HFF-Myc (cell line): ENCODE measurements around the gene JAZF1.

Experiments used
- DNase-seq: peaks from one replicate; pipeline ENCODE4 v3.0.0-alpha.2; 2011; ENCODE audit warnings: low read depth; ENCODE audit errors: extremely low read depth
- H3K4me3 ChIP-seq: replicated peaks from 2 replicates; pipeline ENCODE4 v1.5.1; 2011; ENCODE audit warnings: low read depth, mild to moderate bottlenecking, control low read depth, low read length
- CTCF ChIP-seq: IDR thresholded peaks from 2 replicates; pipeline ENCODE4 v1.5.1; 2012; ENCODE audit warnings: mild to moderate bottlenecking, low read depth, low read length, control low read depth; ENCODE audit errors: missing control alignments

JAZF1 gene

DNA sequence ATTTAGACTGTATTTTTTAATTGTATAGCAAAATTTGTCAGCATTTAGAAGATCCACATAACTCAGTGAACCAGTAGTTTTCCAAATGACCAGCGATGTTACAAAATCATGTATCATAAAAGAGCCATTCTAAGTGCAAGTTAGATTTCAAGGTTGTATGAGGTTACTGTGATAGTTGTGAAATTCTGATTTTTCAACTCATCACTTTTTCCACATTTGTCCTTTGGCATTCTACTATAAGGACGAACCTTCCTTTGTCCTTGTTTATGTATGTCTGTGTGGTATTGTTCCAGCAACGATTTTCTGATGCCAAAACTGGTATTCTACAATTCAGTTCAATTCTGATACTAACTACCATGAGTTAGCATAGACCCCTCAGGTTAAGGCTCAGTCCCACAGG is 376.5 kb downstream of the JAZF1 start:
- no peak for TF ChIP-seq CTCF
- no peak for DNase-seq
- no peak overlapping the region for H3K4me3 ChIP-seq

DNA sequence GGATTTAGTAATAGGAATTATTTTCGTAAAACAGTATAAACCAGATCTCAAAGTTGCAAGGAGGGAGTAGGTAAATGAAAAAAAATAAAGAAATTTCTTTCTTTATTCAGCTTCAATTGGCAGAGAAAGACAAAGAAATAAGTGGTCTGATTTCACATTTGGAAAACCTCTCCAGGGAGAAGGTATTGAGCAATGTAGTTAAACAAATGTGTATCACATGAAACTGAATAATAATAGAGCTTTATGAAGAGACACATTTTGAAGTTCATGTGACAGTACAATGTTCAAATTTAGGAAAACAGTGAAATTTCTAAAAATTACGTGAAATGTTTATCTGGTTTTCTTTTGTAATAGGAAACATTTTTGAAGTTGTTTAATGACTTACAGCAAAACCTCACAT is 377.6 kb downstream of the JAZF1 start:
- TF ChIP-seq CTCF: no peak
- H3K4me3 ChIP-seq: no peak overlapping the region
- no peak for DNase-seq

- DNase-seq: no peak
- no peak for TF ChIP-seq CTCF
- no peak overlapping the region for H3K4me3 ChIP-seq
Measured at GRCh38 chr7:27799212-27799611, 381.4 kb downstream of the JAZF1 start.

GRCh38 chr7:27795977-27796376 is 384.6 kb downstream of the JAZF1 start:
- no peak overlapping the region for H3K4me3 ChIP-seq
- TF ChIP-seq CTCF: no peak
- no peak for DNase-seq

DNA sequence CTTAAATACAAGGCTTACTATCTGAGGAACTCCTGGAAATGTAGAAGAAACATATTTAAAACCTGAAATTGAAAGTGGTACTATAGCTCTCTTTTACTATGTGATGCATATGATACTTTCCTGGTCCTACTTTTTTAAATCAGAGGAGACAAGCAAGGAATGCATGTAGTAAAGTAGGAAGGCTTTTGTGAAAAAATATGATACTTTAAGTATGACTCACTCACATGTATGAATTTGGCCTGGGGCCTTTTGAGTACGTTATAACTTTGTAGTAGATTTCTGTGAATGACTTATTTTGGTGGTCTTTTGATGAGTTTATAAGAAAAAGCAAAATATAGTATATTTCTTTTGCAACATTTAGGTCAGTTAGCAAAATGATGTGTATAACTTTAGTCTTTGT is 386.8 kb downstream of the JAZF1 start:
- H3K4me3 ChIP-seq: no peak overlapping the region
- TF ChIP-seq CTCF: no peak
- no peak for DNase-seq

- TF ChIP-seq CTCF: no peak
- DNase-seq: no peak
- no peak overlapping the region for H3K4me3 ChIP-seq
Measured at GRCh38 chr7:27788437-27788836, 392.2 kb downstream of the JAZF1 start.

- TF ChIP-seq CTCF: peak; percentile 45
- peak; percentile 17 for DNase-seq
Measured at GRCh38 chr7:27784399-27785053, 396.1 kb downstream of the JAZF1 start.

More at GRCh38 chr7:27784399-27785053, 396.1 kb downstream of the JAZF1 start:
- no peak overlapping the region for H3K4me3 ChIP-seq
